SK-N-SH (cell line): ENCODE data around the gene ZNF496.

ENCODE experiments used
- CTCF ChIP-seq: fragments of 200-600 bp; sonication (generic); IDR thresholded peaks from 2 replicates; pipeline ENCODE4 v1.6.1; 2017; ENCODE audit warnings: antibody characterized with exemption, mild to moderate bottlenecking, moderate library complexity
- EP300 ChIP-seq, 2 experiments: IDR thresholded peaks; 2 replicates each; pipeline versions ENCODE4 v1.4.0 to v1.6.1; 2012; ENCODE audit warnings: borderline replicate concordance in 1 of 2, low read depth in 1 of 2, low read length in 1 of 2
- GABPA ChIP-seq: IDR thresholded peaks from 2 replicates; pipeline ENCODE4 v1.4.0; 2012; ENCODE audit warnings: low read depth, mild to moderate bottlenecking
- GATA2 ChIP-seq: sonication (generic); formaldehyde crosslinking; IDR thresholded peaks from 2 replicates; pipeline ENCODE4 v1.5.0; 2020; ENCODE audit warnings: mild to moderate bottlenecking, missing genetic modification reagents
- MXI1 ChIP-seq: IDR thresholded peaks from 2 replicates; pipeline ENCODE4 v1.6.1; 2012; ENCODE audit warnings: mild to moderate bottlenecking, low read depth, low read length, improper control_type of control experiment
- RAD21 ChIP-seq: IDR thresholded peaks from 2 replicates; pipeline ENCODE4 v1.6.1; 2012; ENCODE audit warnings: mild to moderate bottlenecking, low read length
- SMC3 ChIP-seq: IDR thresholded peaks from 2 replicates; pipeline ENCODE4 v1.6.1; 2012; ENCODE audit warnings: low read depth, low read length, improper control_type of control experiment
- USF2 ChIP-seq: fragments of 150-350 bp; IDR thresholded peaks from 2 replicates; pipeline ENCODE4 v1.6.1; 2017; ENCODE audit warnings: antibody characterized with exemption, low read length, low read depth, borderline replicate concordance
- YY1 ChIP-seq: IDR thresholded peaks from 2 replicates; pipeline ENCODE4 v1.4.0; 2012; ENCODE audit warnings: low read depth, mild to moderate bottlenecking

- TF ChIP-seq CTCF (no peak), EP300 (IDR thresholded peaks at IDR 0.05; ENCODE audit: borderline replicate concordance in 1 of 2, low read depth in 1 of 2, low read length in 1 of 2) (no peak), MXI1 (no peak), USF2 (no peak), YY1 (no peak), SMC3 (no peak), GATA2 (no peak), RAD21 (no peak), GABPA (no peak)
Observed at GRCh38 chr1:247317702-247318101, 14.0 kb downstream of the ZNF496 start.
